ENCODE results near the gene CP. TPM values are rescaled to one million over a fixed set of nuclear protein-coding genes. Genes with fewer than 3 reads are reported as not detected.
"Not testable (repeated sequence)": the region's sequence is repeated elsewhere in the genome, so short reads cannot be mapped to it uniquely, and the experiment has no call there.

Gene CP
- total RNA-seq, 1 experiment from 2014 or later = 0.53 TPM

- no peak for DNase-seq (ENCODE audit: low read depth, low spot score)
- in situ Hi-C loops (cut with HindIII; ENCODE audit: low pct_unique_long_range_greater_than_20kb, low sequenced_read_pairs) = no loop called here
Observed at GRCh38 chr3:149199474-149199873, 22.2 kb downstream of the CP start.

- no peak for DNase-seq (ENCODE audit: low read depth, low spot score)
- in situ Hi-C loops (cut with HindIII; ENCODE audit: low pct_unique_long_range_greater_than_20kb, low sequenced_read_pairs) = no loop called here
Observed at GRCh38 chr3:149198611-149199010, 23.0 kb downstream of the CP start.

GRCh38 chr3:149197669-149198068 is 24.0 kb downstream of the CP start:
- no peak for DNase-seq (ENCODE audit: low read depth, low spot score)
- in situ Hi-C loops (cut with HindIII; ENCODE audit: low pct_unique_long_range_greater_than_20kb, low sequenced_read_pairs) = no loop called here

- DNase-seq (ENCODE audit: low read depth, low spot score) = not testable (repeated sequence)
Observed at GRCh38 chr3:149196805-149197592, 24.6 kb downstream of the CP start.

GRCh38 chr3:149195221-149195620 is 26.4 kb downstream of the CP start:
- DNase-seq (ENCODE audit: low read depth, low spot score) = no peak

More at GRCh38 chr3:149196805-149197592, 24.6 kb downstream of the CP start:
- in situ Hi-C loops (cut with HindIII; ENCODE audit: low pct_unique_long_range_greater_than_20kb, low sequenced_read_pairs) = not testable (repeated sequence)

GRCh38 chr3:149188494-149188893 is 33.1 kb downstream of the CP start:
- in situ Hi-C loops (cut with HindIII; ENCODE audit: low pct_unique_long_range_greater_than_20kb, low sequenced_read_pairs) = no loop called here
- DNase-seq (ENCODE audit: low read depth, low spot score) = no peak

More at GRCh38 chr3:149195221-149195620, 26.4 kb downstream of the CP start:
- in situ Hi-C loops (cut with HindIII; ENCODE audit: low pct_unique_long_range_greater_than_20kb, low sequenced_read_pairs) = no loop called here

GRCh38 chr3:149186721-149187120 is 34.9 kb downstream of the CP start:
- DNase-seq (ENCODE audit: low read depth, low spot score) = peak; percentile 96
- in situ Hi-C loops (cut with HindIII; ENCODE audit: low pct_unique_long_range_greater_than_20kb, low sequenced_read_pairs) = no loop called here

- no peak for DNase-seq (ENCODE audit: low read depth, low spot score)
- in situ Hi-C loops (cut with HindIII; ENCODE audit: low pct_unique_long_range_greater_than_20kb, low sequenced_read_pairs) = no loop called here
Observed at GRCh38 chr3:149186219-149186618, 35.4 kb downstream of the CP start.

GRCh38 chr3:149181182-149181581 is 40.4 kb downstream of the CP start:
- in situ Hi-C loops (cut with HindIII; ENCODE audit: low pct_unique_long_range_greater_than_20kb, low sequenced_read_pairs) = no loop called here
- no peak for DNase-seq (ENCODE audit: low read depth, low spot score)

GRCh38 chr3:149180057-149180573 is 41.5 kb downstream of the CP start:
- peak; percentile 98 for DNase-seq (ENCODE audit: low read depth, low spot score)
- in situ Hi-C loops (cut with HindIII; ENCODE audit: low pct_unique_long_range_greater_than_20kb, low sequenced_read_pairs) = no loop called here

- in situ Hi-C loops (cut with HindIII; ENCODE audit: low pct_unique_long_range_greater_than_20kb, low sequenced_read_pairs) = no loop called here
- DNase-seq (ENCODE audit: low read depth, low spot score) = no peak
Observed at GRCh38 chr3:149179220-149179619, 42.4 kb downstream of the CP start.

- no peak for DNase-seq (ENCODE audit: low read depth, low spot score)
- in situ Hi-C loops (cut with HindIII; ENCODE audit: low pct_unique_long_range_greater_than_20kb, low sequenced_read_pairs) = no loop called here
Observed at GRCh38 chr3:149177122-149177521, 44.5 kb downstream of the CP start.

- no peak for DNase-seq (ENCODE audit: low read depth, low spot score)
- in situ Hi-C loops (cut with HindIII; ENCODE audit: low pct_unique_long_range_greater_than_20kb, low sequenced_read_pairs) = no loop called here
Observed at GRCh38 chr3:149174901-149175300, 46.7 kb downstream of the CP start.

GRCh38 chr3:149170672-149171071 is 51.0 kb downstream of the CP start:
- in situ Hi-C loops (cut with HindIII; ENCODE audit: low pct_unique_long_range_greater_than_20kb, low sequenced_read_pairs) = no loop called here
- peak; percentile 38 for DNase-seq (ENCODE audit: low read depth, low spot score)

- no peak for DNase-seq (ENCODE audit: low read depth, low spot score)
- in situ Hi-C loops (cut with HindIII; ENCODE audit: low pct_unique_long_range_greater_than_20kb, low sequenced_read_pairs) = no loop called here
Observed at GRCh38 chr3:149167898-149168297, 53.7 kb downstream of the CP start.

- in situ Hi-C loops (cut with HindIII; ENCODE audit: low pct_unique_long_range_greater_than_20kb, low sequenced_read_pairs) = no loop called here
Observed at GRCh38 chr3:149163066-149163465, 58.6 kb downstream of the CP start.

GRCh38 chr3:149162007-149162406 is 59.6 kb downstream of the CP start:
- in situ Hi-C loops (cut with HindIII; ENCODE audit: low pct_unique_long_range_greater_than_20kb, low sequenced_read_pairs) = no loop called here
- peak; percentile 69 for DNase-seq (ENCODE audit: low read depth, low spot score)

More at GRCh38 chr3:149163066-149163465, 58.6 kb downstream of the CP start:
- DNase-seq (ENCODE audit: low read depth, low spot score) = no peak

GRCh38 chr3:149160754-149161300 is 60.8 kb downstream of the CP start:
- in situ Hi-C loops (cut with HindIII; ENCODE audit: low pct_unique_long_range_greater_than_20kb, low sequenced_read_pairs) = no loop called here
- DNase-seq (ENCODE audit: low read depth, low spot score) = no peak

- no peak for DNase-seq (ENCODE audit: low read depth, low spot score)
- in situ Hi-C loops (cut with HindIII; ENCODE audit: low pct_unique_long_range_greater_than_20kb, low sequenced_read_pairs) = no loop called here
Observed at GRCh38 chr3:149153402-149153801, 68.2 kb downstream of the CP start.
